DLD1 (cell line): ENCODE measurements around the gene CEL.

Source experiments
- in situ Hi-C: cut with HindIII; loops from 2 replicates; pipeline ENCODE4 v1.10.0; 2017; ENCODE audit warnings: low sequenced_read_pairs

CEL gene

DNA sequence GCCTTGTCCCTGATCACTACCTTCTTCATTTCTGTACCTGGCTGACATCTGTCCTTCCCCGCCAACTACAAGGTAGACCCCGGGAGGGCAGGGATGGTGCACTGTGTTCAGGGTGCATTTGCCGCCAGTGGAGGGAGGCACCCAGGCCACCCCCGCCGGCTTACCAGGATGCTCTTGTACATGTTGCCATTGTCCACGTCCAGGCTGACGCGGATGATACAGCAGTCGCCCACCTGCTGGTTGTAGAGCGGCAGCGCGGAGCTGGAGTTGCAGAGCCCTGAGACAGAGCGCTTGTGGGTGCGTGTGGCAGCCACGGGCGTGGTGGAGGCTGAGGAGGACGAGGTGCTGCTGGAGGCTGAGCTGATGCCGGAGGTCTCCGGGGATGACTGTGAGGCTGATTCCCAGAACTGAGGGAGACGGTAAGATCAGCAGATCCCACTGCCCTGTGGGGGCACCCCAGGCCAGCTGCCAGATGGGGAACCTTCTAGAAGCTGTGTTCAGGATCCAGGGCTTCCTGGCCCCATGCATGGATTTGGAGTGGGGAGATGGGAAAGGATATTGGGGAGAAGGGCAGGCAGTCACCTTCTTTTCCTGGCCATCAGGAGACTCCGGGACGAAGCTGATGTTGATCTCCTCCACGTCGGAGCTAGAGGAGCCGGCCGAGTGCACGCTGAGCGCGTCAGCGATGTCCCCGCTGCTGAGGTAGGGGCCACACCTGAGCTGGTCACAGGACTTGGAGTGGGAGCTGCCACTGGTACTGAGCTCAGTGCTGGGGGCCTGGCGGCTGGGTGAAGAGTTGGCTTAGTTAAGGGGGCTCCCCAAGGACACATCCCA, 39.8 kb downstream of the CEL start:
- in situ Hi-C loops, result no loop called here

DNA sequence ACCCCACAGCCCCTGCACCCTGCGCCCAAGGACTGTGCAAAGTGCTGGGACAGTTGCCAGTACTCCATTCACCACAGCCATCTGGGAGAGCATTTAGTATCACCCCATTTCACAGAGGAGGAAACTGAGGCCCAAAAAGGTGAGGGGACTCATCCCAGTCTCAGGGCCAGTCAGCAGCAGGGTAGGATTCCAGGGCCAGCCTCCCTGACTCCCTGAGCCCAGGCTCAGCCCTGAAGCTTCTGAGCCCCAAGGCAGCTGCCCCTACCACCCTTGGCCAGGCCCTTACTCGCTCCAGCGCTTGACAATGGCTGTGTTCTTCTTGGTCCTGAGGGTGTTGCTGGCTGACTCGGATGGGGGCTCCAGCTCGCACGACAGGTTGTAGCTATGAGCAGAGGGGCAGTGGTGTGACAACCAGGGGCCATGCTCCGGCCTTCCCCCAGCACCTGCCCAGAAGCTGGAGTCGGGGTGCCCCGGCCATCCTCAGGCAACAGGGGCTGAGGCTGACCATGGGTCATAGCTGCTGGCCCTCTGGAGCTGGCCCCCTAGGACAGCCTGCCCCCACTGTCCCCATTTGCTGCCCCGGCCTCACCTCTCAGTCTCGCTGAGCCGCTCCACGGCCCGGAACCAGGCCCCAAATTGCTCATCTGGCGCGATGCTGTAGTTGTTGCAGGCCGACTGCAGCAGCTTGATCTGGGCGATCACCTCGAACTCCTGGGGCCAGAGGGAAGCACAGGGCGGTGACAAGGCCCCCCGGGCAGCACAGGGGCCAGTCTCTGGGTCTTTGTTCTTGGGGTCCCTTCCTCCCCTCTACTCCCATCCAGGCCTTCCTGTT, 40.6 kb downstream of the CEL start:
- in situ Hi-C loops, result no loop called here

- in situ Hi-C loops, result no loop called here
Observed at GRCh38 chr9:133103183-133103986, 41.6 kb downstream of the CEL start.

DNA sequence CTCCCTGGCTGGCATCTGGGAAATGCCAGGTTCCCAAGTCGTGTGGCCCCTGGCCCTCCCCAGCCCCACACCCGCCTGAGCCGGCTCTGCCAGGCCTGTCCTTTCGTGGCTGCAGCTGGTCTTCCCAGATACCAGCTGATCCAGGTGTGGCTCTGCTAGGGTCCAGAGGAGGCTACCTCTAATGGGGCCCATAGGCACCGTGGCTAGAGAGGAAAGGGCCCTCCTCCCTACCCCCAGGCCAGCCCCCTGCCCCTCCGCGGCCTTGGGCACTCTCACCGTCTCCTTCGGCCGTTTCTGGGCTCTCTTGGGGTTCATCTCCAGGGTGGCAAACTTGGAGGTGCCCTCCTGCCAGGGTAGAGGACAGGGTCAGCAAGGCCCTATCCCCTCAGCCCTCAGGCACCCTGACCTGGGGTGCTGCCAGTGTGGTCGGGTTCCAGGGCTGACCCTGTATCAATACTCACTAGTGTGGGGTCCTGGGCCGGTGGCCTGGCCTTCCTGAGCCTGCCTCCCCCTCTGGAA, 42.3 kb downstream of the CEL start:
- in situ Hi-C loops, result no loop called here

DNA sequence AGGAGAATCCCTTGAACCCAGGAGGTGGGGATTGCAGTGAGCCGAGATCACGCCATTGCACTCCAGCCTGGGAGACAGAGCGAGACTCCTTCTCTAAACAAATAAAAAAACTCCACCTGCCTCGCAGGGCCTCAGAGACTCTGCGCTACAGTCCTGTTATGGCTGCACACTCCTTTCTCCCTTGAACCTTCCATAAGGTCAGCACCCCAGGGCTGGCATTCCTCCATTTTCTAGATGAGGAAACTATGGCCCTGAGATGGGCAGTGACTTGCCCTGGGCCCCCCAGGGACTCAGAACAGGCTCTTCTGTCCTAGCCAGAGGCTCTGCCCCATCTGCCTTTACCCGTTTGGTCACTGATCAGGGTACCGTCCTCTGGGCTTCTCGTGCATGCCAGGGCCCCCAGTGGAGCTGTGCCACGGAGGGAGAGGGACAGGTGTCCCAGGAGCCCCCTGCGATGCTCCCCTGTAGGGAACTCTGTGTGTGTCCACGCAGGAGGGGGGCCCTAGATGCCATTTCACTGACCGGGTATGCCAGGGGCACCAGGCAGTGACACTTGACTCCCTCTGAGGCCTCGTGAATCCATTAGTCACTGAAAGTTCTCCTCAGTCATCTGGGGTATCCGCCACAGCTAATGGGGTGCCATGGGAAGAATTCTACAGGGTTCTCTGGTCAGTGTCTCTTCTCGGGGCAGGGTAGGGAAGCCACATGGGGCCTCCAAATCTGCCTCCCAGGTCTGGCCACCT, 43.1 kb downstream of the CEL start:
- in situ Hi-C loops, result no loop called here

GRCh38 chr9:133105461-133105770, 43.6 kb downstream of the CEL start:
- in situ Hi-C loops, result no loop called here

- in situ Hi-C loops, result no loop called here
Observed at GRCh38 chr9:133106511-133107244, 44.9 kb downstream of the CEL start.

- in situ Hi-C loops, result no loop called here
Observed at GRCh38 chr9:133107245-133107722, 45.5 kb downstream of the CEL start.

DNA sequence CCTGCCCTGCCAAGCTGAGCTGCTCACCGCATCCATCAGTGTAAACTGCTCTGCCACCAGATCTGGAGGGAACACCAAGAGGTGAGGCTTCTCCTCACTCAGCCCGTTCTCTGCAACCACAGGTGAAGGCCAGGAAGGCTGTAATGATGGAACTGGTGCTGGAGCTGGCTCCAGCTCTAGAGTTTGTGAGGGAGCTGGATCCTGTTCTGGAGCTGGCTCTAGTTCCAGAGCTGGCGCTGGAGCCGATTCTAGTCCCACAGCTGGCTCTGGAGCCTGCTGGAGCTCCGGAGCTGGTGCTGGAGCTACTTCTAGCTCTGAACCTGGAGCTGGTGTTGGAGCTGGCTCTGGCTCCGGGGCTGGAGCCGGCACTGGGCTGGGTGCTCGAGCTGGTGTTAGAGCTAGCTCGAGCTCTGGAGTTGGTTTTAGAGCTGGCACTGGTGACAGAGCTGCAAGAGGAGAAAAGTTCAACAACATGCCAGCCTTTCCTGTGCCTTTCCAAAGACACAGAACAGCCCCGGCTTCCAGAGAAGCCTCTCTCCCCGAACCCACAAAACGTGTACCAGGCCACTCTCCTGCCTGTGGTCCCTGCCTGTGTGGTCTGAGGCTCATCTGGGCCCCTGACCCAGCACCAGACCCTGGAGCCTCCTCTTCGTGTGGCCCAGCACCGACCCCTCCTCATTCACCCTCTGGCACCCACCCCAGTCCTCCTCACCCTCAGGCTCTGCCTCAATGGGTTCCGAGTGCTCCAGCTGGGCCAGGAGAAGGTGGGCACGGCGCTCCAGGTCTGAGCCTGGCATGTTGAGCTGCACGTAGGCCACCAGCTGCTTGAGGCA, 46.4 kb downstream of the CEL start:
- in situ Hi-C loops, result no loop called here

- in situ Hi-C loops, result no loop called here
Observed at GRCh38 chr9:133108794-133109641, 47.2 kb downstream of the CEL start.

GRCh38 chr9:133109931-133110650, 48.3 kb downstream of the CEL start:
- in situ Hi-C loops, result no loop called here

DNA sequence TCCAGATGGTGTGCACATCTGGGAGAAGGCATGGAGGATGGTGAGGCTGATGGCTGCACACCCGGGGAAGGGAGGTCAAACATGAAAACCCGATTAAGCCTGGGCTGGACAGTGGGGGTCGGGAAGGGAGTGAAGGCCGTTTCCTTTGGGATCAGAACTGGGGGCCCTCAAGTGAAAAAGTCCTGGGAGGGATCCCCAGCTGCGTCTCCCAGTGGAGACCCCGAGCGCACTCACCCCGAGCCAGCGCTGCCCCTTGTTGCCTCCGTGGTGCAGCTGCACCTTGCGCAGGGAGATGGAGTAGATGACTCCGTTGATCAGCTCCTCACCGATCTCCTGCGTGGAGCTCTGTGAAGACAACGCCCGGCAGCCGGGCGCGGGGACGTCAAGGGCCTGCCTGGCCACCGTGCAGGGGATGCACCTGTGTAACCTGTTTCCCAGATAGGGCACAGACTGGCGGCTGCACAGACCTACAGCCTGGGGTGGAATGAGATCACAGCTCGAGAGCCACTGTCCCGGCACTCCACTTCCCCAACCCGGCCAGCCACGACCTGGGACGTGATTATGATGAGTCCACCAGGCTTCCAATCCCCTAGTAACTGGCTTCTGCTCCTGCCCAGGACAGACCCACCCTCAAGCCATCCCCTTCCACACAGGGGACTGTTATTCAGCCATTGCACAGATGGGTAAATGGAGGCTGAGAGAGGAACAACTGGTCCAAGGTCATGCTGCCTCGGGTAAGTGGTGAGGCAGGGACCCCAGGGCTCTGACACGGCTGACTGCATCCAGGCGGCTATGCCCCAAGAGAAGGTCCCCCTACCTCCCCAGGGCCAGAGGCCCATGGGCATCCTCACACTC, 50.3 kb downstream of the CEL start:
- in situ Hi-C loops, result no loop called here

GRCh38 chr9:133112663-133113026, 50.9 kb downstream of the CEL start:
- in situ Hi-C loops, result no loop called here

DNA sequence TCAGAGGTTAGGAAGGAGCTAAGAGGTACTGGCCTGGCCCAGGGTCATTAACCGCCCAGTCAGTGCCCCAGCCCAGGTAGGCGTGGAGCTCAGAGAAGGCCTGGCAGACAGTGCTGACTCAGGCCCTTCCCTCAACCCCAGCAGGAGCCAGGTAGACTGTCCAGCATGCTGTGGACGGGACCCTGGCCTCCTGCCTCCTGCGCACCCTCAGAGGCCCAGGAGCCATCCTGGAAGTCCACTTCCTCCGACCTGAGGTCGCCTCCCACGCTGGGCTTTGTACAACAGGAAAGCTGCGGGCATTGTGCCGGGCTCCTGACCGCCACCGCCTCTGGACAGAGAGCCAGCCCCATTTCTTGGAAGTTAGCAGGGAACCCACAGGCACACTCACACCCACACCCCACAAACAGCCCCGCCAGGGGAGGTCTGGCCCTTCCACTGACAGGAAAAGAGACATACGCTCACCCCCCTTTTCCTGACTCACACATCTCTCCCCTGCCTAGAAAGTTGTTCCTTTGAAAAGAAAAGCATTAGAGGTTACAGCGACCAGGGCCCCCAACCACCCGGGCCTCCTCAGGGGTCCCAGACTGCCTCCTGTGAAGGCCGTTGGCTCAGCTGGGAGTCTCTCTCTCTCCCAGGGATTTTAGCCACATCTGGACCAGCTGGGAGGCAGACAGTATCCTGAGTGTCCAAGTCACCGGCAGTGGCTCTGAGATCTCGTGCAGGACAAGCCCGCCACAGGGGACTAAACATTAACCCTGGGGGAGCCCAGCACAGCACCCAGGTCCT, 51.6 kb downstream of the CEL start:
- in situ Hi-C loops, result no loop called here
